ENCODE data around the gene FGD5. TPM values are rescaled to one million over a fixed set of nuclear protein-coding genes. Genes with fewer than 3 reads are reported as not detected.

Gene FGD5
- total and polyA plus RNA-seq, 2 experiments from 2014 or later = 0.59 to 1.1 TPM

DNA sequence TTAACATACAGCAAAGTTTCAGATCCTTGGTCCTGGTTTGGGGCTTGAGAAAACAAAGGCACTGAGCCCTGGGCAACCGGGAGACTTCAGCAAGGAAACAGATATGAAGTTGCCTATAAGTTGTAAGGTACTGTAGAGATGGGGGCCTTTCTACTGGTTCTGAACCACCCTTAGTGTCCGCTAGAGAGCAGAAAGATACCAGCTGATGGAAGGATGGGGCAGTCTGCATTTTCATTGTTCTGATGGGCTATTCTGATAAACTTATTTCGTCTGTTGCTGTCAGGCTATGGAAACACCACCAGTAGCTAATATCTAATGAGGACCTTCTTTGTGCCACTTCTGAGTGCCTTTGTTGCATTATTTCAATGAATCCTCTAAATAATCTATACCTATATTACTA, 38.7 kb downstream of the FGD5 start:
- no peaks in the 10 kb centered on the region for H3K4me1 ChIP-seq (ENCODE audit: low read depth)
- H3K27ac ChIP-seq = no peak overlapping the region
- TF ChIP-seq, protein P1, sequence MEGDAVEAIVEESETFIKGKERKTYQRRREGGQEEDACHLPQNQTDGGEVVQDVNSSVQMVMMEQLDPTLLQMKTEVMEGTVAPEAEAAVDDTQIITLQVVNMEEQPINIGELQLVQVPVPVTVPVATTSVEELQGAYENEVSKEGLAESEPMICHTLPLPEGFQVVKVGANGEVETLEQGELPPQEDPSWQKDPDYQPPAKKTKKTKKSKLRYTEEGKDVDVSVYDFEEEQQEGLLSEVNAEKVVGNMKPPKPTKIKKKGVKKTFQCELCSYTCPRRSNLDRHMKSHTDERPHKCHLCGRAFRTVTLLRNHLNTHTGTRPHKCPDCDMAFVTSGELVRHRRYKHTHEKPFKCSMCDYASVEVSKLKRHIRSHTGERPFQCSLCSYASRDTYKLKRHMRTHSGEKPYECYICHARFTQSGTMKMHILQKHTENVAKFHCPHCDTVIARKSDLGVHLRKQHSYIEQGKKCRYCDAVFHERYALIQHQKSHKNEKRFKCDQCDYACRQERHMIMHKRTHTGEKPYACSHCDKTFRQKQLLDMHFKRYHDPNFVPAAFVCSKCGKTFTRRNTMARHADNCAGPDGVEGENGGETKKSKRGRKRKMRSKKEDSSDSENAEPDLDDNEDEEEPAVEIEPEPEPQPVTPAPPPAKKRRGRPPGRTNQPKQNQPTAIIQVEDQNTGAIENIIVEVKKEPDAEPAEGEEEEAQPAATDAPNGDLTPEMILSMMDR (IDR thresholded peaks at IDR 0.05; ENCODE audit: low read depth, low read length) = no peak
- H3K4me3 ChIP-seq = no peak overlapping the region
- no peaks in the 10 kb centered on the region for H3K36me3 ChIP-seq
- no peaks in the 10 kb centered on the region for H3K27me3 ChIP-seq
- no peak for DNase-seq (ENCODE audit: low read depth in 1 of 2, low spot score in 1 of 2)
- H3K9me3 ChIP-seq (ENCODE audit: low read depth) = no peaks in the 10 kb centered on the region

GRCh38 chr3:14858105-14858504, 39.3 kb downstream of the FGD5 start:
- Histone ChIP-seq H3K27ac (no peak overlapping the region), H3K27me3 (no peaks in the 10 kb centered on the region), H3K4me3 (no peak overlapping the region), H3K36me3 (no peaks in the 10 kb centered on the region), H3K4me1 (ENCODE audit: low read depth) (no peaks in the 10 kb centered on the region), H3K9me3 (ENCODE audit: low read depth) (no peaks in the 10 kb centered on the region)
- TF ChIP-seq, protein P1 (IDR thresholded peaks at IDR 0.05; ENCODE audit: low read depth, low read length) = no peak
- DNase-seq (ENCODE audit: low read depth in 1 of 2, low spot score in 1 of 2) = no peak

- H3K4me3 ChIP-seq = no peak overlapping the region
- no peak overlapping the region for H3K27ac ChIP-seq
- no peaks in the 10 kb centered on the region for H3K36me3 ChIP-seq
- DNase-seq (ENCODE audit: low read depth in 1 of 2, low spot score in 1 of 2) = no peak
- H3K9me3 ChIP-seq (ENCODE audit: low read depth) = no peaks in the 10 kb centered on the region
- H3K27me3 ChIP-seq = no peaks in the 10 kb centered on the region
- no peaks in the 10 kb centered on the region for H3K4me1 ChIP-seq (ENCODE audit: low read depth)
- TF ChIP-seq, protein P1 (IDR thresholded peaks at IDR 0.05; ENCODE audit: low read depth, low read length) = no peak
Observed at GRCh38 chr3:14859880-14860279, 41.1 kb downstream of the FGD5 start.

DNA sequence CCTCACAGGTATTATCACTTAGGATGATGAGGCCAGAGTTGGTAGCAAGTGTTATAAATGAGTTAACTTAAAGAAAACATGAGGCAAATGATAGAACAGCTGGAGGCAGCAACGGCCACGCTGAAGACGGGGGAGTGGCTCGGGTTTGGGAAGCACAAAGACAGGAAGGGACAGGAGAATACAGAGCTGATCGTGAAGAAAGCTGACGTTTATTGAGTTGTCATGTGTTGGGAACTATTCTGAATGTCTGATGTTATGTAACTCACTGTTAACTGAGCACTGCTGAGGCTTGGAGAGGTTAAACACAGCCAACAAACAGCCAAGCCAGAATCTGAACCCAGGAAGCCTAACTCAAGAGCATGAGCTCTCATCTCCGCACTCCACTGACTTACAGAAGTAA, 42.3 kb downstream of the FGD5 start:
- TF ChIP-seq, protein P1 (IDR thresholded peaks at IDR 0.05; ENCODE audit: low read depth, low read length) = no peak
- Histone ChIP-seq H3K36me3 (no peaks in the 10 kb centered on the region), H3K4me1 (ENCODE audit: low read depth) (no peaks in the 10 kb centered on the region), H3K9me3 (ENCODE audit: low read depth) (no peaks in the 10 kb centered on the region), H3K27me3 (no peaks in the 10 kb centered on the region), H3K27ac (no peak overlapping the region), H3K4me3 (no peak overlapping the region)
- peak in 1 of 2 donors; percentile 30 for DNase-seq (ENCODE audit: low read depth in 1 of 2, low spot score in 1 of 2)

GRCh38 chr3:14861446-14862302, 42.9 kb downstream of the FGD5 start:
- Histone ChIP-seq H3K9me3 (ENCODE audit: low read depth) (no peaks in the 10 kb centered on the region), H3K4me1 (ENCODE audit: low read depth) (no peaks in the 10 kb centered on the region), H3K4me3 (no peak overlapping the region), H3K27ac (no peak overlapping the region), H3K27me3 (no peaks in the 10 kb centered on the region), H3K36me3 (no peaks in the 10 kb centered on the region)
- TF ChIP-seq, protein P1 (IDR thresholded peaks at IDR 0.05; ENCODE audit: low read depth, low read length) = no peak
- no peak for DNase-seq (ENCODE audit: low read depth in 1 of 2, low spot score in 1 of 2)
